ENCODE data around the gene ANO9.

- TF ChIP-seq CTCF (IDR thresholded peaks at IDR 0.05) (no peak), POLR2A (IDR thresholded peaks at IDR 0.05) (no peak)
Observed at GRCh38 chr11:475941-476340, 34.1 kb upstream of the ANO9 start.

Measured in esophagus squamous epithelium (tissue), 4 donors.